HEK293 (cell line): ENCODE measurements around the gene PRM1.

ENCODE experiments used
- CTCF ChIP-seq: fragments of 450-650 bp; formaldehyde crosslinking; IDR thresholded peaks from 2 replicates; pipeline ENCODE4 v1.5.1; 2016; ENCODE audit warnings: missing biosample characterization, missing genetic modification characterization
- SETDB1 ChIP-seq: IDR thresholded peaks from one replicate; pipeline ENCODE4 v1.6.1; 2017; ENCODE audit warnings: mild to moderate bottlenecking, low read length, moderate library complexity, mixed read lengths; ENCODE audit not compliant: insufficient read length
- ZNF274 ChIP-seq, 2 experiments: fragments of 200-500 bp in 1 of 2; fragments of 450-650 bp in 1 of 2; sonication (Bioruptor generic) in 1 of 2; formaldehyde crosslinking in 1 of 2; IDR thresholded peaks; 2 replicates each; pipeline versions ENCODE4 v1.5.1 to v1.6.1; 2014 to 2016; ENCODE audit warnings: borderline replicate concordance in 1 of 2, inconsistent platforms in 1 of 2, low read length in 1 of 2, missing biosample characterization in 1 of 2, missing genetic modification characterization in 1 of 2
- ZNF521 ChIP-seq: fragments of 450-650 bp; formaldehyde crosslinking; IDR thresholded peaks from 2 replicates; pipeline ENCODE4 v1.5.1; 2017; ENCODE audit warnings: missing biosample characterization, mild to moderate bottlenecking, missing genetic modification characterization
- TF ChIP-seq, protein P1 (sequence below): fragments of 450-650 bp; formaldehyde crosslinking; IDR thresholded peaks from 2 replicates; pipeline ENCODE4 v1.5.1; 2016; ENCODE audit warnings: missing biosample characterization, missing genetic modification characterization, borderline replicate concordance
- TF ChIP-seq, protein P2 (sequence below): fragments of 450-650 bp; formaldehyde crosslinking; optimal IDR thresholded peaks from 2 replicates; pipeline ENCODE3; 2016; ENCODE audit warnings: missing biosample characterization, mild to moderate bottlenecking, missing genetic modification characterization

DNA sequence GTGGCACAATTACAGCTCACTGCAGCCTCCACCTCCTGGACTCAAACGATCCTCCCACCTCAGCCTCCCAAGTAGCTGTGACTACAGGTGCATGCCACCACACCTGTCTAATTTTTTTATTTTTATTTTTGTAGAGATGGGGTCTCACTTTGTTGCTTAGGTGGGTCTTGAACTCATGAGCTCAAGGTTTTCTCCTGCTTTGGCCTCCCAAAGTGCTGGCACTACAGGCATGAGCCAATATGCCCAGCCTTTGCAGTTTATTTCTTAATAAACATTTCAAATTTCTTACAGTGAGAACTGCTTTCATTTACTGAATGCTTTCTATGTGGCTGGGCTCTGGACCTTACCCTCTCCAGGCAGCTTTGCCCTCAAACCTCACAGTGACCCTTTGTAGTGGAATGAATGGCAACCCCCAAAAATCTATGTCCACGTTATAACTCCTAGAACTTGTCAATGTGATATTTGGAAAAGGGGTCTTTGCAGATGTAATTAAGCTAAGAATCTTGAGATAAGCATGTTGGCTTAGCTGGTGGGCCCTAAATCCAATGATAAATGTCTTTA is 10.4 kb downstream of the PRM1 start:
- TF ChIP-seq, protein P1, sequence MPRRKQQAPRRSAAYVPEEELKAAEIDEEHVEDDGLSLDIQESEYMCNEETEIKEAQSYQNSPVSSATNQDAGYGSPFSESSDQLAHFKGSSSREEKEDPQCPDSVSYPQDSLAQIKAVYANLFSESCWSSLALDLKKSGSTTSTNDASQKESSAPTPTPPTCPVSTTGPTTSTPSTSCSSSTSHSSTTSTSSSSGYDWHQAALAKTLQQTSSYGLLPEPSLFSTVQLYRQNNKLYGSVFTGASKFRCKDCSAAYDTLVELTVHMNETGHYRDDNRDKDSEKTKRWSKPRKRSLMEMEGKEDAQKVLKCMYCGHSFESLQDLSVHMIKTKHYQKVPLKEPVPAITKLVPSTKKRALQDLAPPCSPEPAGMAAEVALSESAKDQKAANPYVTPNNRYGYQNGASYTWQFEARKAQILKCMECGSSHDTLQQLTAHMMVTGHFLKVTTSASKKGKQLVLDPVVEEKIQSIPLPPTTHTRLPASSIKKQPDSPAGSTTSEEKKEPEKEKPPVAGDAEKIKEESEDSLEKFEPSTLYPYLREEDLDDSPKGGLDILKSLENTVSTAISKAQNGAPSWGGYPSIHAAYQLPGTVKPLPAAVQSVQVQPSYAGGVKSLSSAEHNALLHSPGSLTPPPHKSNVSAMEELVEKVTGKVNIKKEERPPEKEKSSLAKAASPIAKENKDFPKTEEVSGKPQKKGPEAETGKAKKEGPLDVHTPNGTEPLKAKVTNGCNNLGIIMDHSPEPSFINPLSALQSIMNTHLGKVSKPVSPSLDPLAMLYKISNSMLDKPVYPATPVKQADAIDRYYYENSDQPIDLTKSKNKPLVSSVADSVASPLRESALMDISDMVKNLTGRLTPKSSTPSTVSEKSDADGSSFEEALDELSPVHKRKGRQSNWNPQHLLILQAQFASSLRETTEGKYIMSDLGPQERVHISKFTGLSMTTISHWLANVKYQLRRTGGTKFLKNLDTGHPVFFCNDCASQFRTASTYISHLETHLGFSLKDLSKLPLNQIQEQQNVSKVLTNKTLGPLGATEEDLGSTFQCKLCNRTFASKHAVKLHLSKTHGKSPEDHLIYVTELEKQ (tag by site-specific recombination): no peak
- TF ChIP-seq, protein P2, sequence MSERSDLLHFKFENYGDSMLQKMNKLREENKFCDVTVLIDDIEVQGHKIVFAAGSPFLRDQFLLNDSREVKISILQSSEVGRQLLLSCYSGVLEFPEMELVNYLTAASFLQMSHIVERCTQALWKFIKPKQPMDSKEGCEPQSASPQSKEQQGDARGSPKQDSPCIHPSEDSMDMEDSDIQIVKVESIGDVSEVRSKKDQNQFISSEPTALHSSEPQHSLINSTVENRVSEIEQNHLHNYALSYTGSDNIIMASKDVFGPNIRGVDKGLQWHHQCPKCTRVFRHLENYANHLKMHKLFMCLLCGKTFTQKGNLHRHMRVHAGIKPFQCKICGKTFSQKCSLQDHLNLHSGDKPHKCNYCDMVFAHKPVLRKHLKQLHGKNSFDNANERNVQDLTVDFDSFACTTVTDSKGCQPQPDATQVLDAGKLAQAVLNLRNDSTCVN (tag by site-specific recombination): no peak
- no peak for TF ChIP-seq ZNF274 (IDR thresholded peaks at IDR 0.05; ENCODE audit: low read length)
- TF ChIP-seq ZNF274 (tag by site-specific recombination; IDR thresholded peaks at IDR 0.05; ENCODE audit: borderline replicate concordance): no peak
- TF ChIP-seq ZNF521 (tag by site-specific recombination): no peak
- no peak for TF ChIP-seq SETDB1
- no peak for TF ChIP-seq CTCF (tag by site-specific recombination)
